SK-N-SH (cell line): Measurements from ENCODE around the gene HLA-DRB5. TPM values are rescaled to one million over a fixed set of nuclear protein-coding genes. Genes with fewer than 3 reads are reported as not detected.
"Not testable (repeated sequence)": the region's sequence is repeated elsewhere in the genome, so short reads cannot be mapped to it uniquely, and the experiment has no call there.

ENCODE experiments used
- CTCF ChIA-PET: fragments of 300-600, 350-600 bp; formaldehyde crosslinking; extraction: SDS; loops from one replicate; lab custom pipeline; 2021; lab: Yijun Ruan, JAX
- POLR2A ChIA-PET: fragments of 350-600 bp; sonication (Branson Sonifier 250); formaldehyde crosslinking; extraction: SDS; loops from one replicate; lab custom pipeline; 2020; ENCODE audit warnings: antibody characterized with exemption, inconsistent platforms; lab: Yijun Ruan, JAX
- DNase-seq: peaks from one replicate; pipeline ENCODE4 v3.0.0; 2012
- H2AFZ ChIP-seq: fragments of 200-600 bp; sonication (generic); 2 replicates; pipeline ENCODE4 v1.8.1; 2016; ENCODE audit warnings: antibody characterized with exemption, mild to moderate bottlenecking, low read depth
- H3F3A ChIP-seq: fragments of 200-600 bp; sonication (generic); replicated peaks from 2 replicates; pipeline ENCODE3; 2016; ENCODE audit warnings: antibody characterized with exemption, mild to moderate bottlenecking; ENCODE audit not compliant: insufficient read depth
- H3K27ac ChIP-seq, 2 experiments: fragments of 200-500 bp in 1 of 2; fragments of 200-600 bp in 1 of 2; sonication (Bioruptor generic) in 1 of 2; sonication (generic), shearing (Covaris generic) in 1 of 2; 2 replicates each; pipeline versions ENCODE4 v1.5.1 to v1.6.1; 2014 to 2016; ENCODE audit warnings: low read depth in 2 of 2, inconsistent platforms in 1 of 2, low read length in 1 of 2, mild to moderate bottlenecking in 1 of 2, mixed read lengths in 1 of 2
- H3K27me3 ChIP-seq: fragments of 200-600 bp; sonication (generic), shearing (Covaris generic); 2 replicates; pipeline ENCODE4 v1.6.1; 2016; ENCODE audit warnings: mixed run types; ENCODE audit not compliant: insufficient read depth
- H3K36me3 ChIP-seq, 2 experiments: fragments of 200-500 bp in 1 of 2; fragments of 200-600 bp in 1 of 2; sonication (Bioruptor generic) in 1 of 2; sonication (generic) in 1 of 2; replicated peaks in 1 of 2; 2 replicates each; pipeline versions ENCODE3 to v1.5.1; 2014 to 2016; ENCODE audit warnings: low read length in 1 of 2, mild to moderate bottlenecking in 1 of 2; ENCODE audit not compliant: insufficient read depth in 2 of 2, control insufficient read depth in 1 of 2
- H3K4me1 ChIP-seq, 2 experiments: fragments of 200-500 bp in 1 of 2; fragments of 200-600 bp in 1 of 2; sonication (Bioruptor generic) in 1 of 2; sonication (generic), shearing (Covaris generic) in 1 of 2; 2 replicates each; pipeline versions ENCODE4 v1.5.1 to v1.6.1; 2014 to 2016; ENCODE audit warnings: low read depth in 1 of 2, low read length in 1 of 2, mixed run types in 1 of 2; ENCODE audit not compliant: insufficient read depth in 2 of 2, control insufficient read depth in 1 of 2
- H3K4me2 ChIP-seq: fragments of 200-600 bp; sonication (generic), shearing (Covaris generic); 2 replicates; pipeline ENCODE4 v1.6.1; 2017; ENCODE audit warnings: mixed run types
- H3K4me3 ChIP-seq, 2 experiments: fragments of 200-500 bp in 1 of 2; fragments of 200-600 bp in 1 of 2; sonication (Bioruptor generic) in 1 of 2; sonication (generic), shearing (Covaris generic) in 1 of 2; 2 replicates each; pipeline versions ENCODE4 v1.5.1 to v1.8.1; 2014 to 2016; ENCODE audit warnings: low read depth in 2 of 2, inconsistent platforms in 1 of 2, low read length in 1 of 2, mild to moderate bottlenecking in 1 of 2, mixed read lengths in 1 of 2, moderate library complexity in 1 of 2
- H3K79me2 ChIP-seq: fragments of 200-600 bp; sonication (generic); 2 replicates; pipeline ENCODE4 v1.8.1; 2017; ENCODE audit warnings: mild to moderate bottlenecking; ENCODE audit not compliant: insufficient read depth
- H3K9ac ChIP-seq: fragments of 200-600 bp; sonication (generic); 2 replicates; pipeline ENCODE4 v1.6.1; 2017; ENCODE audit warnings: mixed run types
- H3K9me2 ChIP-seq: fragments of 200-600 bp; sonication (generic); 2 replicates; pipeline ENCODE4 v1.6.1; 2017; ENCODE audit warnings: mixed run types
- H3K9me3 ChIP-seq: fragments of 200-600 bp; sonication (generic); 2 replicates; pipeline ENCODE4 v1.6.1; 2017; ENCODE audit warnings: mixed run types, mild to moderate bottlenecking, moderate library complexity
- H4K20me1 ChIP-seq: fragments of 200-600 bp; sonication (generic); 2 replicates; pipeline ENCODE4 v1.6.1; 2017; ENCODE audit warnings: mild to moderate bottlenecking, mixed run types; ENCODE audit not compliant: insufficient read depth
- CHD2 ChIP-seq: fragments of 150-350 bp; IDR thresholded peaks from 2 replicates; pipeline ENCODE4 v1.6.1; 2018; ENCODE audit warnings: low read length; ENCODE audit not compliant: partially characterized antibody
- ELF1 ChIP-seq: IDR thresholded peaks from 2 replicates; pipeline ENCODE4 v1.4.0; 2012
- EZH2phosphoT487 ChIP-seq: fragments of 200-600 bp; sonication (generic); IDR thresholded peaks from 2 replicates; pipeline ENCODE4 v1.6.1; 2017; ENCODE audit warnings: low read depth, mixed run types, mild to moderate bottlenecking, antibody characterized with exemption, moderate library complexity, borderline replicate concordance
- GABPA ChIP-seq: IDR thresholded peaks from 2 replicates; pipeline ENCODE4 v1.4.0; 2012; ENCODE audit warnings: low read depth, mild to moderate bottlenecking
- MEF2A ChIP-seq: IDR thresholded peaks from 2 replicates; pipeline ENCODE4 v1.4.0; 2012; ENCODE audit warnings: low read depth, borderline replicate concordance
- PBX3 ChIP-seq: IDR thresholded peaks from 2 replicates; pipeline ENCODE4; 2012
- RCOR1 ChIP-seq: fragments of 150-350 bp; IDR thresholded peaks from 2 replicates; pipeline ENCODE4 v1.6.1; 2017; ENCODE audit warnings: antibody characterized with exemption, low read length
- RFX5 ChIP-seq: IDR thresholded peaks from 2 replicates; pipeline ENCODE4 v1.6.1; 2012; ENCODE audit warnings: mild to moderate bottlenecking, improper control_type of control experiment, low read length
- RXRA ChIP-seq: IDR thresholded peaks from 2 replicates; pipeline ENCODE4 v1.4.0; 2012; ENCODE audit warnings: low read depth, mild to moderate bottlenecking, borderline replicate concordance
- TAF1 ChIP-seq: IDR thresholded peaks from 2 replicates; pipeline ENCODE4 v1.6.1; 2012; ENCODE audit warnings: low read depth, mild to moderate bottlenecking, low read length, moderate library complexity, borderline replicate concordance
- TCF12 ChIP-seq: IDR thresholded peaks from 2 replicates; pipeline ENCODE4 v1.4.0; 2012
- YY1 ChIP-seq: IDR thresholded peaks from 2 replicates; pipeline ENCODE4 v1.4.0; 2012; ENCODE audit warnings: low read depth, mild to moderate bottlenecking
- WGBS: methylation state at CpG from one replicate; pipeline ENCODE4 v1.1.6; 2017; ENCODE audit warnings: low lambda C conversion rate; 5-methylcytosine and 5-hydroxymethylcytosine counted together
- polyA plus RNA-seq, 3 experiments: library from polyadenylated mRNA; depleted of rRNA; stranded (reverse); fragments of >200 nt; gene quantifications; 2 replicates each; pipeline ENCODE4 v1.2.3, GENCODE V29; 2012
- TF ChIP-seq, protein P1 (sequence below): fragments of 200-600 bp; sonication (generic); IDR thresholded peaks from 2 replicates; pipeline ENCODE4 v1.6.1; 2017; ENCODE audit warnings: antibody characterized with exemption, mild to moderate bottlenecking, moderate library complexity
- TF ChIP-seq, protein P2 (sequence below): fragments of 150-350 bp; IDR thresholded peaks from 2 replicates; pipeline ENCODE4 v1.6.1; 2016; ENCODE audit warnings: mild to moderate bottlenecking, low read depth, low read length
- TF ChIP-seq, protein P3 (sequence below): IDR thresholded peaks from 2 replicates; pipeline ENCODE4 v1.4.0; 2012; ENCODE audit warnings: low read depth

The HLA-DRB5 gene
- polyA plus RNA-seq, 1 of the 3 experiments (the other 2 are of a cell fraction), result not detected

DNA sequence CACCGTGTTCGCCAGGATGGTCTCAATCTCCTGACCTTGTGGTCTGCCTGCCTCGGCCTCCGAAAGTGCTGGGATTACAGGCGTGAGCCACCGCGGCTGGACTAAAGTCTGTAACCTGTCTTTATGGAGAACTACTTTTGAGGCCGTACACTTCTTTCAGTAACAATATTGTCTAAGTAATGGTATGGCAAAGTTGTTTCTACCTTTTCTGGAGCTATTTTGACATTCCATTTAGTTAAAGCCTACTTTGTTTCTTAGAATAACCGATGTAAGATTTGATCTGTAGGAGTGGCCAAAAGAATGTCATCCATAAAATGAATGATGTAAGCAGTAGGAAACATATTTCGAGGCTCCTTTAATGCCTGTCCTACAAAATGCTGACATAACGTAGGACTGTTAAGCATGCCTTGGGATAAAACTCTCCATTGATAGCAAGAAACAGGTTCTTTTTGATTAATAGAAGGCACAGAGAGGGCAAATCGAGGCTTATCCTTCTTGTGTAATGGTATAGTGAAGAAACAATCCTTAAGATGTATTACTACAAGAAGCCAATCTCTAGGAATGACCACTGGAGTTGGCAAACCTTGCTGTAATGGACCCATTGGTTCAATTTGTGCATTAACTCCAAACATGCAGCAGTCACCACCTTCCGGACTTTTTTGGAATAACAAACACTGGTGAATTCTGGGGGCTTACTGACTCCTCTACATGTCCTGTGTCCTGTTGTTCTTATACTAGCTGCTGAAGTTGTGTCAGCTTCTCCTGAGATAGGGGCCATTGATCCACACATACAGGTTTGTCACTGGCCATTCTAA lies 54.5 kb downstream of the HLA-DRB5 start:
- Histone ChIP-seq H2AFZ (no peak overlapping the region), H3K4me2 (no peak overlapping the region), H3F3A (no peaks in the 10 kb centered on the region), H3K27ac (no peak overlapping the region), H3K79me2 (no peaks in the 10 kb centered on the region), H3K9me3 (no peaks in the 10 kb centered on the region), H3K9me2 (no peaks in the 10 kb centered on the region), H3K36me3 (no peaks in the 10 kb centered on the region), H3K9ac (no peak overlapping the region), H4K20me1 (no peaks in the 10 kb centered on the region), H3K4me3 (no peak overlapping the region), H3K4me1 (no peaks in the 10 kb centered on the region), H3K27me3 (no peaks in the 10 kb centered on the region; the same call in 1 of the 2 replicates)
- WGBS, result 18% methylated on average over 12 of the region's 13 CpGs
- ChIA-PET CTCF (no interaction called here), POLR2A (no interaction called here)
- no peak for TF ChIP-seq RFX5
- TF ChIP-seq, protein P1, sequence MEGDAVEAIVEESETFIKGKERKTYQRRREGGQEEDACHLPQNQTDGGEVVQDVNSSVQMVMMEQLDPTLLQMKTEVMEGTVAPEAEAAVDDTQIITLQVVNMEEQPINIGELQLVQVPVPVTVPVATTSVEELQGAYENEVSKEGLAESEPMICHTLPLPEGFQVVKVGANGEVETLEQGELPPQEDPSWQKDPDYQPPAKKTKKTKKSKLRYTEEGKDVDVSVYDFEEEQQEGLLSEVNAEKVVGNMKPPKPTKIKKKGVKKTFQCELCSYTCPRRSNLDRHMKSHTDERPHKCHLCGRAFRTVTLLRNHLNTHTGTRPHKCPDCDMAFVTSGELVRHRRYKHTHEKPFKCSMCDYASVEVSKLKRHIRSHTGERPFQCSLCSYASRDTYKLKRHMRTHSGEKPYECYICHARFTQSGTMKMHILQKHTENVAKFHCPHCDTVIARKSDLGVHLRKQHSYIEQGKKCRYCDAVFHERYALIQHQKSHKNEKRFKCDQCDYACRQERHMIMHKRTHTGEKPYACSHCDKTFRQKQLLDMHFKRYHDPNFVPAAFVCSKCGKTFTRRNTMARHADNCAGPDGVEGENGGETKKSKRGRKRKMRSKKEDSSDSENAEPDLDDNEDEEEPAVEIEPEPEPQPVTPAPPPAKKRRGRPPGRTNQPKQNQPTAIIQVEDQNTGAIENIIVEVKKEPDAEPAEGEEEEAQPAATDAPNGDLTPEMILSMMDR, result 0 out of 2 replicates have a peak, but pooled peaks have one; percentile 10
- no peak for DNase-seq

GRCh38 chr6:32473376-32474348 lies 56.4 kb downstream of the HLA-DRB5 start:
- H3K27me3 ChIP-seq, H4K20me1 ChIP-seq, H3K4me3 ChIP-seq, H3K9me3 ChIP-seq, CTCF ChIA-PET, H3F3A ChIP-seq, H3K9me2 ChIP-seq, H3K4me1 ChIP-seq, H2AFZ ChIP-seq, H3K36me3 ChIP-seq, H3K4me2 ChIP-seq, DNase-seq, H3K9ac ChIP-seq, POLR2A ChIA-PET, H3K27ac ChIP-seq, H3K79me2 ChIP-seq: not testable (repeated sequence)
- 1% methylated on average over 10 of the region's 10 CpGs for WGBS
- peak; percentile 97 for TF ChIP-seq RFX5

DNA sequence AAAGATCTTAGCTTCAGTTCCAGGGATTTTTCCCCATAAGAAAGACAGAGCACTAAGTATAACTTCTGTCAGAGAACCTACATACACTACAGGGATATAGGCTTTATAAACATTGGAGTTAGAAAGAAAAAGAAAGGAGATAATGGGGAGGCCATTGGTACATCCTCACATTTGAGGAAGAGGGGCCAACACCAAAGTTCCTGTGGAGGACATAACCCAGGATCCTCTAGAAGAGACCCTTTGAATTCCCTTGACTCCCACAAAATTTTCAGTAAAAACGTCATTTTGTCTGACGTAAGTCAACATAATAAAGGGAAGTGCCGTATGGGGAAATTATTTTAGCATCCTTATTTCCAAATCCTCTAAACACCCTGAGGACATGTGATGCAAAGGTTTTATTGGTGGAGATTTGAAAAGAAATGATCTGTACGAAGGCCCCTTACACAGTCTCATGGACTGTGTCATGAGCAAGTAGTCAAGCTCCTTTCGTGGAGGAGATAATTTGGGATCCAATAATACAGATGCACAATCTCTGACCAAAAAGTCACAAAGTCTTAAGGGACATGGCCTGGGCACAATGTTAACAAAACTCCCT lies 57.2 kb downstream of the HLA-DRB5 start:
- 6% methylated on average over 5 of the region's 5 CpGs for WGBS
- Histone ChIP-seq H3K27me3 (no peaks in the 10 kb centered on the region; the same call in 1 of the 2 replicates), H2AFZ (no peak overlapping the region), H3F3A (no peaks in the 10 kb centered on the region), H3K9me3 (no peaks in the 10 kb centered on the region), H3K9ac (no peak overlapping the region), H3K4me1 (no peaks in the 10 kb centered on the region), H3K9me2 (no peaks in the 10 kb centered on the region), H3K36me3 (no peaks in the 10 kb centered on the region), H3K4me2 (no peak overlapping the region), H3K4me3 (no peak overlapping the region), H3K79me2 (no peaks in the 10 kb centered on the region), H3K27ac (no peak overlapping the region), H4K20me1 (no peaks in the 10 kb centered on the region)
- POLR2A ChIA-PET, result no interaction called here
- CTCF ChIA-PET, result no interaction called here
- no peak for DNase-seq
- TF ChIP-seq GABPA (no peak), PBX3 (no peak), CHD2 (no peak), RCOR1 (no peak), MEF2A (no peak), EZH2phosphoT487 (no peak), TCF12 (no peak), YY1 (no peak), TAF1 (no peak), RXRA (no peak), ELF1 (no peak)
- TF ChIP-seq, protein P2, sequence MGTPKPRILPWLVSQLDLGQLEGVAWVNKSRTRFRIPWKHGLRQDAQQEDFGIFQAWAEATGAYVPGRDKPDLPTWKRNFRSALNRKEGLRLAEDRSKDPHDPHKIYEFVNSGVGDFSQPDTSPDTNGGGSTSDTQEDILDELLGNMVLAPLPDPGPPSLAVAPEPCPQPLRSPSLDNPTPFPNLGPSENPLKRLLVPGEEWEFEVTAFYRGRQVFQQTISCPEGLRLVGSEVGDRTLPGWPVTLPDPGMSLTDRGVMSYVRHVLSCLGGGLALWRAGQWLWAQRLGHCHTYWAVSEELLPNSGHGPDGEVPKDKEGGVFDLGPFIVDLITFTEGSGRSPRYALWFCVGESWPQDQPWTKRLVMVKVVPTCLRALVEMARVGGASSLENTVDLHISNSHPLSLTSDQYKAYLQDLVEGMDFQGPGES, result no peak
- TF ChIP-seq, protein P3, sequence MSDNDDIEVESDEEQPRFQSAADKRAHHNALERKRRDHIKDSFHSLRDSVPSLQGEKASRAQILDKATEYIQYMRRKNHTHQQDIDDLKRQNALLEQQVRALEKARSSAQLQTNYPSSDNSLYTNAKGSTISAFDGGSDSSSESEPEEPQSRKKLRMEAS, result no peak
